ENCODE data around the gene LARGE1.

LARGE1 gene

DNA sequence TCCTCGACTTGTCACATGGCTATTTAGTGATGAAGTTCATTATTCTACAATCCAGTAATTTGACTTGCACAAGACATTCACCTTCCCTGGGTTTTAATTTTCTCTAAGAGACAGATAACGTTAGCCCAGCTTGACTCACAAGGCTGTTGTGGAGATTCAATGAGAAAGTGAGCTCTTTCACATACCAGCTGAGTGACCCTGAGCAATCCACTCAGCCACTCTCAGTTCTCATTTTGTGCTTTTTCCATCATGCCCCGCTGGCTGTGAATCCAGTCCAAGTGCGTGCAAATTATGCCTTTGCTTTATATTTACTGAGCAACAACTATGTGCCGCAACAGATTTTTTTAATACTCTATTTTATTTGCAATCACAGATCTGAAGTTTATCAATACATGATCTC lies 176.5 kb downstream of the LARGE1 start:
- TF ChIP-seq, protein P1, sequence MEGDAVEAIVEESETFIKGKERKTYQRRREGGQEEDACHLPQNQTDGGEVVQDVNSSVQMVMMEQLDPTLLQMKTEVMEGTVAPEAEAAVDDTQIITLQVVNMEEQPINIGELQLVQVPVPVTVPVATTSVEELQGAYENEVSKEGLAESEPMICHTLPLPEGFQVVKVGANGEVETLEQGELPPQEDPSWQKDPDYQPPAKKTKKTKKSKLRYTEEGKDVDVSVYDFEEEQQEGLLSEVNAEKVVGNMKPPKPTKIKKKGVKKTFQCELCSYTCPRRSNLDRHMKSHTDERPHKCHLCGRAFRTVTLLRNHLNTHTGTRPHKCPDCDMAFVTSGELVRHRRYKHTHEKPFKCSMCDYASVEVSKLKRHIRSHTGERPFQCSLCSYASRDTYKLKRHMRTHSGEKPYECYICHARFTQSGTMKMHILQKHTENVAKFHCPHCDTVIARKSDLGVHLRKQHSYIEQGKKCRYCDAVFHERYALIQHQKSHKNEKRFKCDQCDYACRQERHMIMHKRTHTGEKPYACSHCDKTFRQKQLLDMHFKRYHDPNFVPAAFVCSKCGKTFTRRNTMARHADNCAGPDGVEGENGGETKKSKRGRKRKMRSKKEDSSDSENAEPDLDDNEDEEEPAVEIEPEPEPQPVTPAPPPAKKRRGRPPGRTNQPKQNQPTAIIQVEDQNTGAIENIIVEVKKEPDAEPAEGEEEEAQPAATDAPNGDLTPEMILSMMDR (IDR thresholded peaks at IDR 0.05; ENCODE audit: low read depth, low read length, missing control alignments), result no peak
- no peak overlapping the region for H3K4me3 ChIP-seq (ENCODE audit: low read depth, low read length)
- in situ Hi-C loops (cut with HindIII; ENCODE audit: low sequenced_read_pairs), result no loop called here
- DNase-seq (ENCODE audit: low read depth), result no peak

- in situ Hi-C loops (cut with HindIII; ENCODE audit: low sequenced_read_pairs), result no loop called here
- no peak overlapping the region for H3K4me3 ChIP-seq (ENCODE audit: low read depth, low read length)
- no peak for DNase-seq (ENCODE audit: low read depth)
- TF ChIP-seq, protein P1 (IDR thresholded peaks at IDR 0.05; ENCODE audit: low read depth, low read length, missing control alignments), result no peak
These were observed 179.3 kb downstream of the LARGE1 start for GRCh38 chr22:33741025-33741424.

- DNase-seq (ENCODE audit: low read depth), result no peak
- TF ChIP-seq, protein P1 (IDR thresholded peaks at IDR 0.05; ENCODE audit: low read depth, low read length, missing control alignments), result no peak
- in situ Hi-C loops (cut with HindIII; ENCODE audit: low sequenced_read_pairs), result no loop called here
- no peak overlapping the region for H3K4me3 ChIP-seq (ENCODE audit: low read depth, low read length)
These were observed 180.8 kb downstream of the LARGE1 start for GRCh38 chr22:33739516-33739915.

DNA sequence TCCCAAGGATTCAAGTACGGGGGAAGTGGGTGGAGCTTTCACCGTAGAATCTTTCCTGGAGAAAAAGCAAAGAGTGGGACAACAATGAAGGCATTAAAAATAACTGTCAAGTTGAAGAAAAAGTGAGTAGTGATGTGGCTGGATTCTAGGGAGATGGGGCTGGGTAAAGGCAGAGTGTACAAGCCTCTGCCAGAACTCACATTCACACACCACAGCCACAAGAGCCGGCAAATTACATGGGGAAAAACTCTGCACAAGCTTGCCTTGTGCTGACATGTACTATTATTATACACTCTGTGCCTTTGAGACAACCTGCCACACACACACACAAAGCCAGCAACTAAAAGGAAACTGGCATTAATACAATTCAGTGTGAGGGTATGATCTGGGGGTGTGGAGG lies 182.6 kb downstream of the LARGE1 start:
- TF ChIP-seq, protein P1 (IDR thresholded peaks at IDR 0.05; ENCODE audit: low read depth, low read length, missing control alignments), result no peak
- no peak for DNase-seq (ENCODE audit: low read depth)
- no peak overlapping the region for H3K4me3 ChIP-seq (ENCODE audit: low read depth, low read length)
- in situ Hi-C loops (cut with HindIII; ENCODE audit: low sequenced_read_pairs), result no loop called here

GRCh38 chr22:33735978-33736377 lies 184.3 kb downstream of the LARGE1 start:
- DNase-seq (ENCODE audit: low read depth), result no peak
- no peak overlapping the region for H3K4me3 ChIP-seq (ENCODE audit: low read depth, low read length)
- TF ChIP-seq, protein P1 (IDR thresholded peaks at IDR 0.05; ENCODE audit: low read depth, low read length, missing control alignments), result no peak
- in situ Hi-C loops (cut with HindIII; ENCODE audit: low sequenced_read_pairs), result no loop called here

- no peak for DNase-seq (ENCODE audit: low read depth)
- TF ChIP-seq, protein P1 (IDR thresholded peaks at IDR 0.05; ENCODE audit: low read depth, low read length, missing control alignments), result no peak
- in situ Hi-C loops (cut with HindIII; ENCODE audit: low sequenced_read_pairs), result no loop called here
- no peak overlapping the region for H3K4me3 ChIP-seq (ENCODE audit: low read depth, low read length)
These were observed 191.4 kb downstream of the LARGE1 start for GRCh38 chr22:33728847-33729246.

DNA sequence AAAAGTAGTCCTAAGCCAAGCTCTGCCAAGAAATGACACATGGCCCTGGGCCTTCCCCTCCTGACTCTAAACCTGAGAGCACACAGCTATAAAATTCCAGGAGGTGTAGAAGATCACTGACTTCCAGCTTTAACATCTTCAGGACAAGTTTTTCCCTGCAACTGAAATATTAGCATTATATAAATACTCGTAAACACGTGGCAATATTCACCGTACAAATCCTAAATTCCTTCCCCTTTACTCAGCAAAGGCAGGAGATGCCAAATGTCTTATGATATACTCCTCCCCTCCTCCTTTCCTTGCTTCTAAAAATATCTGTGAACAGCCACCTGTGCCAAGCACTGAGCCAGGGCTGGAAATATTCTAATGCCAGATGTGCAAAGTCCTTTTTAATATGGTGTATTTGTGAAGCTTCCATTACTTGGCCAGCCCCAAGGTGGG lies 194.0 kb downstream of the LARGE1 start:
- in situ Hi-C loops (cut with HindIII; ENCODE audit: low sequenced_read_pairs), result no loop called here
- TF ChIP-seq, protein P1 (IDR thresholded peaks at IDR 0.05; ENCODE audit: low read depth, low read length, missing control alignments), result no peak
- no peak overlapping the region for H3K4me3 ChIP-seq (ENCODE audit: low read depth, low read length)
- no peak for DNase-seq (ENCODE audit: low read depth)

Data from astrocyte of the cerebellum (primary cell).